MM.1S (cell line): ENCODE measurements around the gene LRMDA.

Experiments
- CTCF ChIP-seq: fragments of 300-600 bp; sonication (generic); IDR thresholded peaks from 2 replicates; pipeline ENCODE4 v1.5.1; 2016; ENCODE audit warnings: antibody characterized with exemption, low read length, mixed read lengths
- EZH2 ChIP-seq: fragments of 300-600 bp; sonication (generic); optimal IDR thresholded peaks from 2 replicates; pipeline ENCODE3; 2017; ENCODE audit warnings: low read depth, mild to moderate bottlenecking, antibody characterized with exemption, low read length, mixed read lengths

- TF ChIP-seq CTCF (no peak), EZH2 (no peak)
These were observed 525.2 kb downstream of the LRMDA start for GRCh38 chr10:75956624-75957023.
